Activated CD4-positive, alpha-beta T cell treated with anti-CD3 and anti-CD28 coated beads, Interleukin-2, amount 50 U/mL, for 24 hours (primary cell): ENCODE measurements around the gene ARHGEF19.
"Not testable (repeated sequence)": the region's sequence is repeated elsewhere in the genome, so short reads cannot be mapped to it uniquely, and the experiment has no call there.

Experiments used
- DNase-seq, 2 donors: peaks; one replicate each; pipeline ENCODE4 v3.0.0-alpha.2; 2020; ENCODE audit warnings: low read depth in 1 of 2, low spot score in 1 of 2

Gene ARHGEF19

GRCh38 chr1:16183179-16183578 lies 29.3 kb downstream of the ARHGEF19 start:
- no peak for DNase-seq

GRCh38 chr1:16181887-16182719 lies 30.3 kb downstream of the ARHGEF19 start:
- no peak for DNase-seq

GRCh38 chr1:16180291-16180824 lies 32.1 kb downstream of the ARHGEF19 start:
- no peak for DNase-seq

GRCh38 chr1:16178596-16179497 lies 33.6 kb downstream of the ARHGEF19 start:
- DNase-seq: no peak

- no peak for DNase-seq
These were observed 35.1 kb downstream of the ARHGEF19 start for GRCh38 chr1:16177306-16177705.

- DNase-seq: no peak
These were observed 35.8 kb downstream of the ARHGEF19 start for GRCh38 chr1:16176653-16177052.

- DNase-seq: no peak
These were observed 36.6 kb downstream of the ARHGEF19 start for GRCh38 chr1:16175610-16176553.

GRCh38 chr1:16174886-16175598 lies 37.4 kb downstream of the ARHGEF19 start:
- no peak for DNase-seq

- DNase-seq: no peak
These were observed 38.1 kb downstream of the ARHGEF19 start for GRCh38 chr1:16174261-16174868.

GRCh38 chr1:16173447-16174260 lies 38.8 kb downstream of the ARHGEF19 start:
- no peak for DNase-seq

- DNase-seq: no peak
These were observed 39.4 kb downstream of the ARHGEF19 start for GRCh38 chr1:16172964-16173446.

GRCh38 chr1:16172218-16172830 lies 40.1 kb downstream of the ARHGEF19 start:
- no peak for DNase-seq

- DNase-seq: no peak
These were observed 40.9 kb downstream of the ARHGEF19 start for GRCh38 chr1:16171314-16172151.

GRCh38 chr1:16170283-16170673 lies 42.2 kb downstream of the ARHGEF19 start:
- no peak for DNase-seq

- DNase-seq: no peak
These were observed 43.7 kb downstream of the ARHGEF19 start for GRCh38 chr1:16168622-16169360.

GRCh38 chr1:16168144-16168495 lies 44.3 kb downstream of the ARHGEF19 start:
- not testable (repeated sequence) for DNase-seq
